Measurements from ENCODE around the gene ATP2B2. TPM values are rescaled to one million over a fixed set of nuclear protein-coding genes. Genes with fewer than 3 reads are reported as not detected.

The ATP2B2 gene
- total RNA-seq, 4 donors from 2014 or later = 0.86 to 2.2 (median 1.0) TPM; not detected in 1

DNA sequence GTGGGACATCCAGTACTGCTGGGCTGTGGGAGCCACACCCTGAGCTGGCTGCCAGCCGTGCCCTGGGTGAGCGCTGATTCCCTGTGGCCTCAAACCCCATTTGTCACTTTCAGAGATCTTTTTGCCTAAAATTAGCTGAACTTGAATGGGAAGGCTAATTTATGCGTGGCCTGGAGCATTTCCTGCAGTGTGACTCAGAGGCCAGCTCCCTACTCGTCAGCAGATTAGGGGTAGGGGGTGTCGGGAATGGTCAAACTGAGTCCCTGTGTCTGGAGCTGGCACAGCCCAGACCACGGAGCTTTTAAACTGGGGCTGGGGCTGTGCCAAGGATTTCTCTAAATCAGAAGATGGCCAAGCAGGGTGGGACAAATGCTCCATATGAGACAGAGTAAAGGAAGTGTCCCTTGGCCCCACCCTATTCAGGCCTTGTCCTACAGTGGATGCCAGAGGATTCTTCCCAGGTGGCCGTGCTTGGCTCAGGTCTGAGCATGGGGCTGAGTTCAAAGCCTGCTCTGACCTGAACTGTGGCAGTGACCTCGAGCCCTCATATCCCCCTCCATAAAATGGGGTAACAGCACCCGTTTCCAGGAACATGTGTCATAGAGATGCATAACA, 59.7 kb downstream of the ATP2B2 start:
- peaks cover 9% of the 10 kb centered on the region for H3K27me3 ChIP-seq
- no peaks in the 10 kb centered on the region for H3K36me3 ChIP-seq
- H3K9me3 ChIP-seq = no peaks in the 10 kb centered on the region
- H3K4me1 ChIP-seq = no peaks in the 10 kb centered on the region
- 50% methylated on average over 8 of the region's 9 CpGs for WGBS
- no peak overlapping the region for H3K4me3 ChIP-seq
- DNase-seq (ENCODE audit: low spot score in 2 of 2) = no peak
- H3K27ac ChIP-seq = no peak overlapping the region
- TF ChIP-seq POLR2A (IDR thresholded peaks at IDR 0.05) (no peak), EP300 (IDR thresholded peaks at IDR 0.05) (no peak), POLR2AphosphoS5 (IDR thresholded peaks at IDR 0.05) (no peak)
- TF ChIP-seq, protein P1, sequence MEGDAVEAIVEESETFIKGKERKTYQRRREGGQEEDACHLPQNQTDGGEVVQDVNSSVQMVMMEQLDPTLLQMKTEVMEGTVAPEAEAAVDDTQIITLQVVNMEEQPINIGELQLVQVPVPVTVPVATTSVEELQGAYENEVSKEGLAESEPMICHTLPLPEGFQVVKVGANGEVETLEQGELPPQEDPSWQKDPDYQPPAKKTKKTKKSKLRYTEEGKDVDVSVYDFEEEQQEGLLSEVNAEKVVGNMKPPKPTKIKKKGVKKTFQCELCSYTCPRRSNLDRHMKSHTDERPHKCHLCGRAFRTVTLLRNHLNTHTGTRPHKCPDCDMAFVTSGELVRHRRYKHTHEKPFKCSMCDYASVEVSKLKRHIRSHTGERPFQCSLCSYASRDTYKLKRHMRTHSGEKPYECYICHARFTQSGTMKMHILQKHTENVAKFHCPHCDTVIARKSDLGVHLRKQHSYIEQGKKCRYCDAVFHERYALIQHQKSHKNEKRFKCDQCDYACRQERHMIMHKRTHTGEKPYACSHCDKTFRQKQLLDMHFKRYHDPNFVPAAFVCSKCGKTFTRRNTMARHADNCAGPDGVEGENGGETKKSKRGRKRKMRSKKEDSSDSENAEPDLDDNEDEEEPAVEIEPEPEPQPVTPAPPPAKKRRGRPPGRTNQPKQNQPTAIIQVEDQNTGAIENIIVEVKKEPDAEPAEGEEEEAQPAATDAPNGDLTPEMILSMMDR (IDR thresholded peaks at IDR 0.05) = no peak

- no peaks in the 10 kb centered on the region for H3K36me3 ChIP-seq
- no peaks in the 10 kb centered on the region for H3K9me3 ChIP-seq
- TF ChIP-seq POLR2AphosphoS5 (IDR thresholded peaks at IDR 0.05) (no peak), POLR2A (IDR thresholded peaks at IDR 0.05) (no peak)
- no peaks in the 10 kb centered on the region for H3K4me1 ChIP-seq
- H3K27me3 ChIP-seq = no peaks in the 10 kb centered on the region
- no peak overlapping the region for H3K4me3 ChIP-seq
- no peak for DNase-seq (ENCODE audit: low spot score in 2 of 2)
- 79% methylated on average over 10 of the region's 10 CpGs for WGBS
- no peak overlapping the region for H3K27ac ChIP-seq
These were observed 60.9 kb downstream of the ATP2B2 start for GRCh38 chr3:10444511-10444910.

GRCh38 chr3:10444110-10444429, 61.3 kb downstream of the ATP2B2 start:
- WGBS = 88% methylated on average over 8 of the region's 10 CpGs
- no peak for TF ChIP-seq POLR2A (IDR thresholded peaks at IDR 0.05)
- H3K27me3 ChIP-seq = no peaks in the 10 kb centered on the region
- H3K27ac ChIP-seq = no peak overlapping the region
- no peak for DNase-seq (ENCODE audit: low spot score in 2 of 2)
- H3K36me3 ChIP-seq = no peaks in the 10 kb centered on the region
- no peaks in the 10 kb centered on the region for H3K4me1 ChIP-seq
- H3K4me3 ChIP-seq = no peak overlapping the region
- no peaks in the 10 kb centered on the region for H3K9me3 ChIP-seq

DNA sequence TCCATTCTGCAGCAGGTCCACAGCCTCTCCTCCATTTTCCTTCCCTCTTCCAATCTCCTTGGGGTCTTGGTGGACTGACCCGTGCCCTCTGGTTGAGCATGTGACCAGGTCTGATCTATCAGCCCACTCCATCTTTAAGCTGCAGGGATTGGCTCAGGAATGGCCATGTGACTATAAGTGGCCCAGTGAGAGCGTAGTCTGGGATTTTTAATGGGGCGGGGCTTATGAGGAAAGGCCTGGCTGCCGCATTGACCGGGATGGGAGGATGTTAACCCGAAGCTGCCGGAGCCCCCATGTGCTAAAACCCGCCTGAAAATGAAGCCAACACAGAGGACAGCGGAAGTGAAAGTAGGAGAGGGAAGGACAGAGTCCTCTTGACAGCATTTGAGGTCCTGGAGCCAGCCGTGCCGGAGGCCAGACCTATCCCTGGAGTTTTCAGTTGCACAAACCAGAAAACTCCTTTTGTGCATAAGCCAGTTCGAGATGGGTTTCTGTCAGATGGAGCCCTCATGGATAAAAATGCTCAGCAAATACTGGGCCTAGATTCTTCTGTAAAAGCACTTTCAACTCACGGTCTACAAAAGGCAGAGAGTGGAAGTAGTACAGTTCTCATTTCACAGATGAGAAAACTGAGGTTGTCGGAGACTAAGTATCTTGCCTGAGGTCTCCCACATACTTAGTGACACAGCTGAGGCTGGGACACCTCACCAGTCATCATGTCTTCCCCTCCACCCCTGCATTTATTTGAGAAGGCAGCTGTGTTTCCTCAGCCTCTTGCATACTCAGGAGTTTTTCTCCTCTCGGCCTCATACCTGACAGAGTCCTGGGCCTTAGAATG, 61.9 kb downstream of the ATP2B2 start:
- Histone ChIP-seq H3K4me1 (no peaks in the 10 kb centered on the region), H3K9me3 (no peaks in the 10 kb centered on the region), H3K27me3 (no peaks in the 10 kb centered on the region), H3K27ac (no peak overlapping the region), H3K4me3 (no peak overlapping the region), H3K36me3 (no peaks in the 10 kb centered on the region)
- DNase-seq (ENCODE audit: low spot score in 2 of 2) = no peak
- no peak for TF ChIP-seq POLR2A (IDR thresholded peaks at IDR 0.05)
- no peak for TF ChIP-seq POLR2AphosphoS5 (IDR thresholded peaks at IDR 0.05)
- 90% methylated on average over 15 of the region's 15 CpGs for WGBS

- WGBS = 70% methylated on average over 9 of the region's 10 CpGs
- TF ChIP-seq, protein P1 (IDR thresholded peaks at IDR 0.05) = no peak
- TF ChIP-seq EP300 (IDR thresholded peaks at IDR 0.05) = no peak
- no peak for TF ChIP-seq POLR2AphosphoS5 (IDR thresholded peaks at IDR 0.05)
- TF ChIP-seq POLR2A (IDR thresholded peaks at IDR 0.05) = no peak
These were observed 63.1 kb downstream of the ATP2B2 start for GRCh38 chr3:10442151-10442795.

DNA sequence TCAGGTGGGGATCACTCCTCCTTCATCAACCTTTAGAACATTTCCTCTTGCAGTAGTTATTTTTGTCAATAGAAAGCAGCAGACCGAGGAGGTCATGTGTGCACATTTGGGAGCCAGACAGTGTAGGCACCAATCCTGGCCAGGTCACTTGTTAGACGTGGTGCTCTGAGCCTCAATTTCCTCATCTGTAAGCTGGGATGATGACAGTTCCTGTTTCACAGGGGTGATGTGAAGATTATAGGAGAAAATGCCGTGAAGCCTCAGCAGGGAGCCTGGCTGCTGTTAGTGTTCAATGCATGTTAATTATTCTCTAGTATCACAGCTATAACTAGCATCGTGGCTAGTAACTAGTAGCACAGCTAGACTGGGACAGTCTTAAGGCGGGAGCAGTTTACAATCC, 64.7 kb downstream of the ATP2B2 start:
- no peaks in the 10 kb centered on the region for H3K4me1 ChIP-seq
- TF ChIP-seq POLR2AphosphoS5 (IDR thresholded peaks at IDR 0.05) = no peak
- TF ChIP-seq POLR2A (IDR thresholded peaks at IDR 0.05) = no peak
- TF ChIP-seq, protein P1 (IDR thresholded peaks at IDR 0.05) = no peak
- no peak for TF ChIP-seq EP300 (IDR thresholded peaks at IDR 0.05)
- no peak overlapping the region for H3K27ac ChIP-seq
- DNase-seq (ENCODE audit: low spot score in 2 of 2) = no peak
- no peaks in the 10 kb centered on the region for H3K27me3 ChIP-seq
- 81% methylated on average over 4 of the region's 5 CpGs for WGBS
- H3K4me3 ChIP-seq = no peak overlapping the region
- no peaks in the 10 kb centered on the region for H3K9me3 ChIP-seq
- H3K36me3 ChIP-seq = no peaks in the 10 kb centered on the region

More at GRCh38 chr3:10442151-10442795, 63.1 kb downstream of the ATP2B2 start:
- no peaks in the 10 kb centered on the region for H3K27me3 ChIP-seq
- H3K36me3 ChIP-seq = no peaks in the 10 kb centered on the region
- no peak overlapping the region for H3K4me3 ChIP-seq
- no peaks in the 10 kb centered on the region for H3K4me1 ChIP-seq
- DNase-seq (ENCODE audit: low spot score in 2 of 2) = no peak
- H3K27ac ChIP-seq = no peak overlapping the region
- no peaks in the 10 kb centered on the region for H3K9me3 ChIP-seq
